Cardiac fibroblast (primary cell): Measurements from ENCODE around the gene SH3BP2.
A peak's percentile ranks its signal among the peaks of the same experiment; 100 is the strongest.

Experiments
- DNase-seq, 2 donors: peaks; one replicate each; pipeline versions ENCODE4 v3.0.0 to v3.0.0-alpha.2; 2010; ENCODE audit warnings: low read depth in 2 of 2
- H3K4me3 ChIP-seq, 2 donors: replicated peaks in 1 of 2; 1 replicate in 1 of 2; 2 replicates in 1 of 2; pipeline ENCODE4 v1.5.1; 2011; ENCODE audit warnings: low read depth in 2 of 2, low read length in 2 of 2, mild to moderate bottlenecking in 2 of 2, moderate library complexity in 1 of 2
- TF ChIP-seq, protein P1 (sequence below): IDR thresholded peaks from one replicate; pipeline ENCODE4 v1.5.1; 2011; ENCODE audit warnings: low read depth, mild to moderate bottlenecking, low read length, inconsistent platforms

The SH3BP2 gene

GRCh38 chr4:2817701-2818350 lies 24.9 kb downstream of the SH3BP2 start:
- H3K4me3 ChIP-seq, result peak overlapping the region; percentile 32 to 57
- DNase-seq, result no peak

GRCh38 chr4:2818351-2818939 lies 25.6 kb downstream of the SH3BP2 start:
- TF ChIP-seq, protein P1, sequence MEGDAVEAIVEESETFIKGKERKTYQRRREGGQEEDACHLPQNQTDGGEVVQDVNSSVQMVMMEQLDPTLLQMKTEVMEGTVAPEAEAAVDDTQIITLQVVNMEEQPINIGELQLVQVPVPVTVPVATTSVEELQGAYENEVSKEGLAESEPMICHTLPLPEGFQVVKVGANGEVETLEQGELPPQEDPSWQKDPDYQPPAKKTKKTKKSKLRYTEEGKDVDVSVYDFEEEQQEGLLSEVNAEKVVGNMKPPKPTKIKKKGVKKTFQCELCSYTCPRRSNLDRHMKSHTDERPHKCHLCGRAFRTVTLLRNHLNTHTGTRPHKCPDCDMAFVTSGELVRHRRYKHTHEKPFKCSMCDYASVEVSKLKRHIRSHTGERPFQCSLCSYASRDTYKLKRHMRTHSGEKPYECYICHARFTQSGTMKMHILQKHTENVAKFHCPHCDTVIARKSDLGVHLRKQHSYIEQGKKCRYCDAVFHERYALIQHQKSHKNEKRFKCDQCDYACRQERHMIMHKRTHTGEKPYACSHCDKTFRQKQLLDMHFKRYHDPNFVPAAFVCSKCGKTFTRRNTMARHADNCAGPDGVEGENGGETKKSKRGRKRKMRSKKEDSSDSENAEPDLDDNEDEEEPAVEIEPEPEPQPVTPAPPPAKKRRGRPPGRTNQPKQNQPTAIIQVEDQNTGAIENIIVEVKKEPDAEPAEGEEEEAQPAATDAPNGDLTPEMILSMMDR, result no peak
- H3K4me3 ChIP-seq, result peak overlapping the region; percentile 35 to 57
- DNase-seq, result no peak

More at GRCh38 chr4:2817701-2818350, 24.9 kb downstream of the SH3BP2 start:
- TF ChIP-seq, protein P1, result no peak

- H3K4me3 ChIP-seq, result no peak overlapping the region
- TF ChIP-seq, protein P1, result no peak
- no peak for DNase-seq
These were observed 26.6 kb downstream of the SH3BP2 start for GRCh38 chr4:2819244-2820215.

DNA sequence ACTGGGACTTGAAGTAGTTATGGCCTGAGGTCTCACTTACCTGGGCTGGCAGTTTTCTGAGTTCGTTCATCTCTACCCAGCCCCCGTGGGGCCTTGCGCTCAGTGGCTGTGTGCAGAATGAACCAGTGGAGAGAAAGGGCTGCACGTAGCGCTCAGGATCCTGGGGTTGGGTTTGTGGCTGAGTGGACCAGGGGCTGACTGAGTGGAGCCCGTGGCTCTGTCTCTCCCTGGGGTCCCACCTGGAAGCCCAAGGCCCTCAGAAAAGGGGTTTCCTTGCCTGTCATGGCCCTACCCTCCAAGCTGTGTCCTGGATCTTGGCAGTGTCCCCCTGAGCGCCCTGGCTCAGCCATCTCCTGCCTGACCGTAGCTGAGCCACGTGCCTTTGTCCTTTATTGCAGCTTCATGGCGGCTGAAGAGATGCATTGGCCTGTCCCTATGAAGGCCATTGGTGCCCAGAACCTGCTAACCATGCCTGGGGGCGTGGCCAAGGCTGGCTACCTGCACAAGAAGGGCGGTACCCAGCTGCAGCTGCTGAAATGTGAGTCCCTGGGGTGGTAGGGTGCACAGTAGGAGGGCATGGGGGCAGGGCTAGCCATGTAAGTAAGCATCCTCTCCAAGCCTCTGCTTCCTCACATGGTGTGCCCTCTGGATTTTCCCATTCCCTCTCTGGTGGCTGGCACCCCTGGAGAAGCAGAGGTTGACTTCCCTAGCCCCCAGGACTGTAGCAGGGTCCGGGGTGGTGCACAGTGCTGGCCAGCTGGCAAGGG lies 27.5 kb downstream of the SH3BP2 start:
- no peak overlapping the region for H3K4me3 ChIP-seq

DNA sequence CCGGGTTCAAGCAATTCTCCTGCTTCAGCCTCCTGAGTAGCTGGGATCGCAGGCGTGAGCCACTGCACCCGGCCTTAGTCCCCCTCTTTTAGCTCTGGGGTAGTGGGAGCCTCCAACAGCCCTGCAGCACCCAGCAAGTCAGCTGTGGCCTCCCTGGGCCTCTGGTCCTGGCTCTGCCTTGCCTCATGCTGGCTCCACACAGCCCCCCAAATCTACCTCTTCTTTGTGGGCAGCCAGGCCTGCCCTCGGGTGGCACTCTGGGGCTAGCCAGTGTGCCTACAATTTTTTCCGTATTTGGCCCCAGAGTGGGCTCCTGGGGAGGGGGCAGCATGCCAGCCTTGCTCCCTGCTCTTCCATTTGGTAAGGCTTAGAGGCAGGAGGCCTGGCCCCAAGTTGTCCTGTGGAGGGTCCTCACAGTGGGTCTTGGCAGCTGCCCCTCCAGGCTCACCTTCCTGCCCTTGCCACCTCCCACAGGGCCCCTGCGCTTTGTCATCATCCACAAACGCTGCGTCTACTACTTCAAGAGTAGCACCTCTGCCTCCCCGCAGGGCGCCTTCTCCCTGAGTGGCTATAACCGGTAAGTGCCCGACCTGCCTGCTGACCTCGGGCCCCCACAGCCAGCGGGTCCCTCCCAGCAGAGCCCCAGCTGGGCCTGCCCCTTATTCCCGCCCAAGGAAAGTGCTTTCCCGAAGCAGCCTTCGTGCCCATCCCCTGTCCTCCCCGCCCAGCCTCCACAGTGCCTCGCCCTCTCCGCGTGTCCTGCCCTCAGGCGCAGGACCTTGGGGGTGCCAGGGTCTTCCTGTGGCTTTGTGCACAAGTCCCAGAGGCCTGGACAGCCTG lies 29.8 kb downstream of the SH3BP2 start:
- no peak overlapping the region for H3K4me3 ChIP-seq
- TF ChIP-seq, protein P1, result no peak
- DNase-seq, result no peak

More for the DNA sequence above, 27.5 kb downstream of the SH3BP2 start:
- DNase-seq, result no peak
- TF ChIP-seq, protein P1, result no peak
